ENCODE measurements around the gene C17orf78.

DNA sequence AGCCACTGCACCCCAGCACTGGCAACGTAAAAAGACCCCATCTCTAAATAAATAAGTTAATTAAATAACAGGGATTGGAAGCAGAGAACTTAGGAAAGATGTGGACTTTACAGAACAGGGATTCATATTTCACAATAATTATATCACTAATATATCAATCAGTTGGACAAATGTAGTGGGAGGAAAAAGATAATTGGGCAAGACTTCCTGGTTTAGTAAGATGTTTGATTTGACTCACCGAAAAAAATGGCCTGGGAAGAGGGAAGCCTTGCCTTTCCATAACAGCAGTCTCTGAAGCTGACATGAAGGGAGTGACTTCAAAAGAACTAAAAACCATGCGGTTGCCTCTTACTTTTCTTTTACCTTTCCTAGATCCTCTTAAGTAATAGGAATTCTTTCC, 15.2 kb upstream of the C17orf78 start:
- TF ChIP-seq, protein P1, sequence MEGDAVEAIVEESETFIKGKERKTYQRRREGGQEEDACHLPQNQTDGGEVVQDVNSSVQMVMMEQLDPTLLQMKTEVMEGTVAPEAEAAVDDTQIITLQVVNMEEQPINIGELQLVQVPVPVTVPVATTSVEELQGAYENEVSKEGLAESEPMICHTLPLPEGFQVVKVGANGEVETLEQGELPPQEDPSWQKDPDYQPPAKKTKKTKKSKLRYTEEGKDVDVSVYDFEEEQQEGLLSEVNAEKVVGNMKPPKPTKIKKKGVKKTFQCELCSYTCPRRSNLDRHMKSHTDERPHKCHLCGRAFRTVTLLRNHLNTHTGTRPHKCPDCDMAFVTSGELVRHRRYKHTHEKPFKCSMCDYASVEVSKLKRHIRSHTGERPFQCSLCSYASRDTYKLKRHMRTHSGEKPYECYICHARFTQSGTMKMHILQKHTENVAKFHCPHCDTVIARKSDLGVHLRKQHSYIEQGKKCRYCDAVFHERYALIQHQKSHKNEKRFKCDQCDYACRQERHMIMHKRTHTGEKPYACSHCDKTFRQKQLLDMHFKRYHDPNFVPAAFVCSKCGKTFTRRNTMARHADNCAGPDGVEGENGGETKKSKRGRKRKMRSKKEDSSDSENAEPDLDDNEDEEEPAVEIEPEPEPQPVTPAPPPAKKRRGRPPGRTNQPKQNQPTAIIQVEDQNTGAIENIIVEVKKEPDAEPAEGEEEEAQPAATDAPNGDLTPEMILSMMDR (IDR thresholded peaks at IDR 0.05), result no peak
- TF ChIP-seq POLR2A (IDR thresholded peaks at IDR 0.05) (no peak), EP300 (IDR thresholded peaks at IDR 0.05) (no peak)

All from ovary (tissue), 3 donors.